Mucosa of descending colon (tissue), 3 donors: Measurements from ENCODE around the gene PLD1. TPM values are rescaled to one million over a fixed set of nuclear protein-coding genes. Genes with fewer than 3 reads are reported as not detected.

Source experiments
- ATAC-seq: fragments of 200-7000 bp; cut with Tn5 transposase; one replicate; pipeline ENCODE4 v1.9.1; 2020; ENCODE audit warnings: mild to moderate bottlenecking, moderate library complexity
- DNase-seq, 3 donors: peaks; one replicate each; pipeline ENCODE4 v3.0.0-alpha.2; 2020
- H3K36me3 ChIP-seq: fragments of 200-600 bp; one replicate; pipeline ENCODE4 v1.8.0; 2021; ENCODE audit warnings: low read depth, mild to moderate bottlenecking
- H3K4me1 ChIP-seq: fragments of 200-600 bp; one replicate; pipeline ENCODE4 v1.8.0; 2021; ENCODE audit warnings: low read depth, mild to moderate bottlenecking
- H3K4me3 ChIP-seq: fragments of 200-600 bp; one replicate; pipeline ENCODE4 v1.8.0; 2021; ENCODE audit warnings: mild to moderate bottlenecking
- H3K9me3 ChIP-seq: fragments of 200-600 bp; one replicate; pipeline ENCODE4 v1.8.0; 2021; ENCODE audit warnings: mild to moderate bottlenecking
- intact Hi-C, 2 donors: fragments of 100-400 bp; cut with DNase I in 1 of 2; cut with micrococcal nuclease in 1 of 2; formaldehyde crosslinking; loops; one replicate each; pipeline versions ENCODE4 v1.11.0 to v1.11.1; 2022; cut with DNase I, micrococcal nuclease
- total RNA-seq, 3 donors: library from RNA; stranded (reverse); fragmentation: NEBNext Ultra II Directional in 2 of 3; extraction: Animal tissue kit (Norgen Biotek cat#: 25700) in 2 of 3; gene quantifications; one replicate each; pipeline versions ENCODE4 v1.2.1 to v1.2.4, GENCODE V29; 2021 to 2023
- TF ChIP-seq, protein P1 (sequence below): fragments of 200-600 bp; IDR thresholded peaks from one replicate; pipeline ENCODE4 v1.8.0; 2022; ENCODE audit warnings: antibody characterized with exemption, mild to moderate bottlenecking
- donor health status: DM: no; HTN: no; CAD: no; lungs with moderate emphysema.
- donor health status: DM: no; HTN: no; CAD: no.
- donor health status: DM: no; HTN: yes; CAD: no.

Gene PLD1
- total RNA-seq, 3 donors from 2014 or later = 46.6 to 105 (median 65.1) TPM

DNA sequence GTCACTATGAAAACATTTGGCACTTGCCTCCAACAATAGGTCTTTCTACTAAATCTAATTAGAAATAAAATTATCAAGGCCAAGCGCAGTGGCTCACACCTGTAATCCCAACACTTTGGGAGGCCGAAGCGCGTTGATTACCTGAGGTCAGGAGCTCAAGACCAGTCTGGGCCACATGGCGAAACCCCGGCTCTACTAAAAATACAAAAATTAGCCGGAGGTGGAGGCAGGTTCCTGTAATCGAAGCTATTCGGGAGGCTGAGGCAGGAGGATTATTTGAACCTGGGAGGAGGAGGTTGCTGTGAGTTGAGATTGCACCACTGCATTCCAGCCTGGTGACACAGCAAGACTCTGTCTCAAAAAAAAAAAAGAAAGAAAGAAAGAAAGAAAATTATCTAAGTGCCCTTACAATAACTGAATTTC lies 1.6 kb upstream of the PLD1 start:
- Histone ChIP-seq H3K4me3 (no peak overlapping the region), H3K9me3 (no peaks in the 10 kb centered on the region), H3K4me1 (no peaks in the 10 kb centered on the region), H3K36me3 (no peaks in the 10 kb centered on the region)
- TF ChIP-seq, protein P1, sequence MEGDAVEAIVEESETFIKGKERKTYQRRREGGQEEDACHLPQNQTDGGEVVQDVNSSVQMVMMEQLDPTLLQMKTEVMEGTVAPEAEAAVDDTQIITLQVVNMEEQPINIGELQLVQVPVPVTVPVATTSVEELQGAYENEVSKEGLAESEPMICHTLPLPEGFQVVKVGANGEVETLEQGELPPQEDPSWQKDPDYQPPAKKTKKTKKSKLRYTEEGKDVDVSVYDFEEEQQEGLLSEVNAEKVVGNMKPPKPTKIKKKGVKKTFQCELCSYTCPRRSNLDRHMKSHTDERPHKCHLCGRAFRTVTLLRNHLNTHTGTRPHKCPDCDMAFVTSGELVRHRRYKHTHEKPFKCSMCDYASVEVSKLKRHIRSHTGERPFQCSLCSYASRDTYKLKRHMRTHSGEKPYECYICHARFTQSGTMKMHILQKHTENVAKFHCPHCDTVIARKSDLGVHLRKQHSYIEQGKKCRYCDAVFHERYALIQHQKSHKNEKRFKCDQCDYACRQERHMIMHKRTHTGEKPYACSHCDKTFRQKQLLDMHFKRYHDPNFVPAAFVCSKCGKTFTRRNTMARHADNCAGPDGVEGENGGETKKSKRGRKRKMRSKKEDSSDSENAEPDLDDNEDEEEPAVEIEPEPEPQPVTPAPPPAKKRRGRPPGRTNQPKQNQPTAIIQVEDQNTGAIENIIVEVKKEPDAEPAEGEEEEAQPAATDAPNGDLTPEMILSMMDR = no peak
- intact Hi-C loops = no loop called here
- no peak for DNase-seq
- no peak for ATAC-seq

DNA sequence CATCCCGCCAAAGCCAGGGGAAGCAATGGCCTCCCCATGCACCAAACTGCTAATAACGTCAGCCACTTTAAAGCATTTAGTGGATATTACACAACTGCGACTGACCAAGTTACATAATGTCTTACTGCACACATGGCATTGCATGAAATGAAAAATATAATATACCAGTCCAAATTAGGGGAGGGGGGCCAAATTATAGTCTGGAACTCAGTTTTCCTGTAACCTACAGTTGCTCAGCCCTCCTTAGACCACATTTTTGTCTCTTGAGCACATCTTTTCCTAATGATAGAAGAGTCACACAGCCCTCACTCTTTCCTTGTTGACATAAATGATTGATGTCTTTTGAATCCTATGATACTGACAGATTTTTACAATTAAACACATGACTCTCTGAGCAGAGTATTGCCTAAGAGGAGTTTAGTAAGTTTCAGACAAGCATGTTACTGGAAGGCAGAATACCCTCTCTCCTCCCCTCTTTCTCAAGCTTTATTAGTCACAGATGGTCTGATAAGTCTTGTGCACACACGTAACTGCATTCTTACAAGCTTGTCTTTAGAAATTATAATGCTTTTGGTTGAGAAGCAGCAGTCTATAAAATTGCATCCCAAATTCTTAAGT lies 1.1 kb upstream of the PLD1 start:
- ATAC-seq (no peak), DNase-seq (no peak)
- Histone ChIP-seq H3K4me1 (peaks cover 2% of the 10 kb centered on the region), H3K4me3 (no peak overlapping the region), H3K9me3 (no peaks in the 10 kb centered on the region), H3K36me3 (no peaks in the 10 kb centered on the region)
- TF ChIP-seq, protein P1 = no peak
- intact Hi-C loops = no loop called here

DNA sequence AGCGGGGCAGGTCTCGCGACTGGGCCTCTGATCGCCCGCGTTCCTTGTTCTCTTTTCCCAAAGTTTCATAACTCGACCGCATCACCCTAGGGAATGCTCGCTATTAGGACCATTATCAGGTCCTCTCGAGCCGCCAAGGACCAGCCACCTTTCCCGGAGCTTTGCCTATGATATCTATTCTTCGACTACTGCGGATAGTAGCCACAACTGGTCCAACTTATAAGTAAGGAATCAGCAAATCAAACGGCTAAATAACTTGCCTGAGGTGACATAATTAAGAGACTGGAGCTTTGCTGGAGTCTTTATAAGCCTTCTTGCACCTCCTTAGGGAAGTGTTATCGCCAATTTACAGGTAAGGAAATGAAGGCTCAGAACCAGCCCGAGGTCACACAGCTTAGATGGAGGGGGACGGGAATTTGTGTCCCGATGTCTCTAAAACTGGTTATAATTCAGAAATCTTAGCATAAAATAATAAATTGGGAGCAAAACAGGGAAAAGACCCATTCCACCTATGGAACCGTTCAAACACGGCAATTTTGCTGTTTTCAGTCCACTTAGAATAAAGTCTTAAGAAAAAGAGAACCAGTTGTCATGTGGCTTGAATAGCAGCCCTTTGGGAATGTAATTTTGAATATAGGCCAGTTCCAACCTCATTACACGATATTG lies 479 bp upstream of the PLD1 start:
- TF ChIP-seq, protein P1 = no peak
- ATAC-seq (no peak), DNase-seq (no peak)
- Histone ChIP-seq H3K4me1 (peaks cover 9% of the 10 kb centered on the region), H3K9me3 (no peaks in the 10 kb centered on the region), H3K4me3 (no peak overlapping the region), H3K36me3 (no peaks in the 10 kb centered on the region)
- intact Hi-C loops = no loop called here

DNA sequence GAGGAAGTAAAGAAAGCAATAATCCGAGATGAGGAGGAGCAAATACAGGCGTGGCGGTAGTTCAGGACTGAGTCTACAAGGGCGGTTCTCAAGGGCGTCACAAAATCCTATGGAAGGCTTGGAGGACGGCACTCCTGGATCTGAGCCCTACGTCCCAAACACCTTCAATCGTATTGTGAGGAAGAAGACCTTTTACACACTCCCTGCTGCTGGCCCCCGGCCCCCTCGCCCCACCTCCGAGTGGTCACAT lies 747 bp downstream of the PLD1 start:
- TF ChIP-seq, protein P1 = no peak
- Histone ChIP-seq H3K36me3 (no peaks in the 10 kb centered on the region), H3K9me3 (no peaks in the 10 kb centered on the region), H3K4me3 (peak overlapping the region; percentile 60), H3K4me1 (peaks cover 12% of the 10 kb centered on the region)
- ATAC-seq (peak; percentile 76), DNase-seq (peak in 1 of 3 donors; percentile 85)
- intact Hi-C loops = no loop called here

DNA sequence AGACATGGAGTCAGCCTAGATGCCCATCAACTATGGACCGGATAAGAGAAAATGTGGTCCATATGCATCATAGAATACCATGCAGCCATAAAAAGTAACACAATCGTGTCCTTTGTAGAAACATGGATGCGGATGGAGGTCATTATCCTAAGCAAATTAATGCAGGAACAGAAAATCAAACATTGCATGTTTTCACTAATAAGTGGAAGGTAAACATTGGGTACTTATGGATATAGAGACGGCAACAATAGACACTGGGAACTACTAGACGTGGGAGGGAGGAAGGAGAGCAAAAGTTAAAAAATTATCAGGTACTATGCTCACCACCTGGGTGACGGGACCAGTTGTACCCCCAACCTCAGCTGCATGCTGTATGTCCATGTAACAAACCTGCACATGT lies 2.5 kb downstream of the PLD1 start:
- TF ChIP-seq, protein P1 = no peak
- ATAC-seq = no peak
- Histone ChIP-seq H3K36me3 (no peaks in the 10 kb centered on the region), H3K9me3 (no peaks in the 10 kb centered on the region), H3K4me3 (no peak overlapping the region), H3K4me1 (peaks cover 12% of the 10 kb centered on the region)
- intact Hi-C loops = no loop called here
- no peak for DNase-seq
